HG03378 (cell line): ENCODE measurements around the gene MTFP1.

ENCODE experiments used
- ATAC-seq: cut with Tn5 transposase; IDR thresholded peaks from one replicate; pipeline ENCODE4 v1.9.1; 2021; ENCODE audit warnings: mild to moderate bottlenecking, moderate library complexity; ENCODE audit not compliant: unreplicated experiment

Gene MTFP1

GRCh38 chr22:30424534-30425326 lies 838 bp upstream of the MTFP1 start:
- ATAC-seq = no peak

- ATAC-seq = no peak
Measured at GRCh38 chr22:30425327-30425615, 297 bp upstream of the MTFP1 start.

- no peak for ATAC-seq
Measured at GRCh38 chr22:30426388-30427353, 1.1 kb downstream of the MTFP1 start.

- ATAC-seq = no peak
Measured at GRCh38 chr22:30427871-30428270, 2.3 kb downstream of the MTFP1 start.

- no peak for ATAC-seq
Measured at GRCh38 chr22:30429887-30430286, 4.3 kb downstream of the MTFP1 start.

- ATAC-seq = no peak
Measured at GRCh38 chr22:30430933-30431332, 5.4 kb downstream of the MTFP1 start.

- ATAC-seq = no peak
Measured at GRCh38 chr22:30432096-30432495, 6.5 kb downstream of the MTFP1 start.

GRCh38 chr22:30432520-30432919 lies 7.0 kb downstream of the MTFP1 start:
- no peak for ATAC-seq

- ATAC-seq = no peak
Measured at GRCh38 chr22:30433227-30433626, 7.7 kb downstream of the MTFP1 start.

GRCh38 chr22:30433773-30434172 lies 8.2 kb downstream of the MTFP1 start:
- no peak for ATAC-seq

- ATAC-seq = no peak
Measured at GRCh38 chr22:30434843-30435242, 9.3 kb downstream of the MTFP1 start.

GRCh38 chr22:30435674-30436126 lies 10.1 kb downstream of the MTFP1 start:
- ATAC-seq = no peak

GRCh38 chr22:30436196-30436595 lies 10.6 kb downstream of the MTFP1 start:
- ATAC-seq = no peak

- no peak for ATAC-seq
Measured at GRCh38 chr22:30438559-30438958, 13.0 kb downstream of the MTFP1 start.

GRCh38 chr22:30439226-30439625 lies 13.7 kb downstream of the MTFP1 start:
- no peak for ATAC-seq

GRCh38 chr22:30439836-30440235 lies 14.3 kb downstream of the MTFP1 start:
- ATAC-seq = no peak

GRCh38 chr22:30441088-30441487 lies 15.5 kb downstream of the MTFP1 start:
- no peak for ATAC-seq

GRCh38 chr22:30444632-30445437 lies 19.3 kb downstream of the MTFP1 start:
- no peak for ATAC-seq

GRCh38 chr22:30445438-30446145 lies 20.0 kb downstream of the MTFP1 start:
- no peak for ATAC-seq

GRCh38 chr22:30447656-30448055 lies 22.1 kb downstream of the MTFP1 start:
- ATAC-seq = no peak
